HG03575 (cell line): ENCODE measurements around the gene RALGDS.

Source experiments
- ATAC-seq: cut with Tn5 transposase; IDR thresholded peaks from one replicate; pipeline ENCODE4 v1.9.1; 2021; ENCODE audit not compliant: unreplicated experiment, insufficient number of reproducible peaks, low FRiP score; ENCODE audit errors: extremely low read depth

The RALGDS gene

DNA sequence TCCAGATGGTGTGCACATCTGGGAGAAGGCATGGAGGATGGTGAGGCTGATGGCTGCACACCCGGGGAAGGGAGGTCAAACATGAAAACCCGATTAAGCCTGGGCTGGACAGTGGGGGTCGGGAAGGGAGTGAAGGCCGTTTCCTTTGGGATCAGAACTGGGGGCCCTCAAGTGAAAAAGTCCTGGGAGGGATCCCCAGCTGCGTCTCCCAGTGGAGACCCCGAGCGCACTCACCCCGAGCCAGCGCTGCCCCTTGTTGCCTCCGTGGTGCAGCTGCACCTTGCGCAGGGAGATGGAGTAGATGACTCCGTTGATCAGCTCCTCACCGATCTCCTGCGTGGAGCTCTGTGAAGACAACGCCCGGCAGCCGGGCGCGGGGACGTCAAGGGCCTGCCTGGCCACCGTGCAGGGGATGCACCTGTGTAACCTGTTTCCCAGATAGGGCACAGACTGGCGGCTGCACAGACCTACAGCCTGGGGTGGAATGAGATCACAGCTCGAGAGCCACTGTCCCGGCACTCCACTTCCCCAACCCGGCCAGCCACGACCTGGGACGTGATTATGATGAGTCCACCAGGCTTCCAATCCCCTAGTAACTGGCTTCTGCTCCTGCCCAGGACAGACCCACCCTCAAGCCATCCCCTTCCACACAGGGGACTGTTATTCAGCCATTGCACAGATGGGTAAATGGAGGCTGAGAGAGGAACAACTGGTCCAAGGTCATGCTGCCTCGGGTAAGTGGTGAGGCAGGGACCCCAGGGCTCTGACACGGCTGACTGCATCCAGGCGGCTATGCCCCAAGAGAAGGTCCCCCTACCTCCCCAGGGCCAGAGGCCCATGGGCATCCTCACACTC, 9.0 kb downstream of the RALGDS start:
- no peak for ATAC-seq

DNA sequence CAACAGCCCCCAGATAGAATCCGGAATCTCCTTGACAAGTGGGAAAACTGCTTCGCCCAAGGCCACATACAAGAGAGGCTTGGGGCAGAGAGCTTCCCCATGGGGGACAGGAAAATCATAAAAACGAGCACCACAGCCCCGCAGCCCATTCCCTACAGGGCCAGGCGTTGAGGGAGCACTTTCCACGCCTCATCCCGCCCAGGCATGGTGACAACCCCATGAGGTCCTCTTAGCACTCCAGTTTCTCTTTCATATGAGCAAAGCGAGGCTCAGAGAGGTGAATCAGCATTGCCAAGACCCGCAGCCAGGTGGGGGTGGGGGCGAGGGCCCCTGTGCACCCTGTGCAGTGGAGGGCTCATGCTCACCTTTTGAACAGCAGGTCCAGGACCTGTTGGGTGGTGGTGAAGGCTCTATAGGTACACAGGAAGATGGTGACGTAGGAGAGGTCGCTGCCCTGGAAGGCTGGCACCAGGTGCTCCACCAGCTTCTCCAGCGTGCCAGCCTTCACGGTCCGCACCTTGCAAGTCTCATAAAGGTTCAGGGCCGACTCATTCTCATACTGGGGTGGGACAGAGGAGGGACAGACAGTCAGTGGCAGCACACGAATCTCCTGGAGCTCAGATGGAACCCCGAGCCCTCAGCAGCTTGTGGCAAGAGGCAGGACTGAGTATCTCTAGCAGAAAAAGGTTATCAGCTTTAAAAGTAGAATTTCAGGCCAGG, 10.9 kb downstream of the RALGDS start:
- no peak for ATAC-seq

DNA sequence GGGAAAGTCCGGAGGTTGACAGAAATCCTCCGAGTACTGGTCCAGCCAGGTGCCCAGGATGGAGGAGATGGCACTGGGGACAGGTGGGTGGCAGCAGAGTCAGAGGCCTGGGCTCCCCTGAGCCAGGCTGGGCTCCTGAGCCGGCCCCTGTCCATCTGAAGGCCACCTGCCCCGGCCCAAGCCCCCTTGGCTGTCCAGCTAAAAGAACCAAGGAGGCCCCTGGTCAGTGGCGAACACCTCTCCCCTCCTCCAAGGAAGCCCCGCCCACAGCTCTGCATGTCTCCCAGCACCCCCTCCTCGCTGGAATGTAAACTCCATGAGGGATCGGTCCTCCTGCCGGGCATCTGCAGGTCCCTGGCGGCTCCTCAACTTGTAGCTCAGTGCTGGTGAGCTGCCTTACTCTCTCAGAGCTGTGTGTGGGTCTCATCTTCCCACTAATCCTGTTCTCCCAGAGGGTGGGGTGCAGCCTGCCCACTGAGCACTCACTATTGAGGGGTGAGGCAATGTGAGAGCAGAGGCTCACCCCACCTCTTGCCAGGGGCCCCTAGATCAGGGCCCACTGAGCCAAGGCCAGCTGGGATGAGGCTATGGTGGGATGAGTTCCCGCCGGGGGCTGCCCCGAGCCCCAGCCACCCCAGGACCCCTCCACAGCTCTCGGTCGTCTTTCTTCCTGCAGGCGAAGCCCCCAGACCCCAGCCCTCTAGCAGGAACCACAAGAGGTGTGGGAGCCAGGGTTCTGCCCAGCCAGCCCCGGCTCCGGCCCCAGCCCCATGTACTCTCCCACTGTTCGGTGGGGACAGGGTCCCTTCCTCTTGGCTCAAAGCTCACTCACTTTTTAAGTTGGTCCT, 12.0 kb downstream of the RALGDS start:
- no peak for ATAC-seq

DNA sequence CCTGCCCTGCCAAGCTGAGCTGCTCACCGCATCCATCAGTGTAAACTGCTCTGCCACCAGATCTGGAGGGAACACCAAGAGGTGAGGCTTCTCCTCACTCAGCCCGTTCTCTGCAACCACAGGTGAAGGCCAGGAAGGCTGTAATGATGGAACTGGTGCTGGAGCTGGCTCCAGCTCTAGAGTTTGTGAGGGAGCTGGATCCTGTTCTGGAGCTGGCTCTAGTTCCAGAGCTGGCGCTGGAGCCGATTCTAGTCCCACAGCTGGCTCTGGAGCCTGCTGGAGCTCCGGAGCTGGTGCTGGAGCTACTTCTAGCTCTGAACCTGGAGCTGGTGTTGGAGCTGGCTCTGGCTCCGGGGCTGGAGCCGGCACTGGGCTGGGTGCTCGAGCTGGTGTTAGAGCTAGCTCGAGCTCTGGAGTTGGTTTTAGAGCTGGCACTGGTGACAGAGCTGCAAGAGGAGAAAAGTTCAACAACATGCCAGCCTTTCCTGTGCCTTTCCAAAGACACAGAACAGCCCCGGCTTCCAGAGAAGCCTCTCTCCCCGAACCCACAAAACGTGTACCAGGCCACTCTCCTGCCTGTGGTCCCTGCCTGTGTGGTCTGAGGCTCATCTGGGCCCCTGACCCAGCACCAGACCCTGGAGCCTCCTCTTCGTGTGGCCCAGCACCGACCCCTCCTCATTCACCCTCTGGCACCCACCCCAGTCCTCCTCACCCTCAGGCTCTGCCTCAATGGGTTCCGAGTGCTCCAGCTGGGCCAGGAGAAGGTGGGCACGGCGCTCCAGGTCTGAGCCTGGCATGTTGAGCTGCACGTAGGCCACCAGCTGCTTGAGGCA, 12.9 kb downstream of the RALGDS start:
- no peak for ATAC-seq

DNA sequence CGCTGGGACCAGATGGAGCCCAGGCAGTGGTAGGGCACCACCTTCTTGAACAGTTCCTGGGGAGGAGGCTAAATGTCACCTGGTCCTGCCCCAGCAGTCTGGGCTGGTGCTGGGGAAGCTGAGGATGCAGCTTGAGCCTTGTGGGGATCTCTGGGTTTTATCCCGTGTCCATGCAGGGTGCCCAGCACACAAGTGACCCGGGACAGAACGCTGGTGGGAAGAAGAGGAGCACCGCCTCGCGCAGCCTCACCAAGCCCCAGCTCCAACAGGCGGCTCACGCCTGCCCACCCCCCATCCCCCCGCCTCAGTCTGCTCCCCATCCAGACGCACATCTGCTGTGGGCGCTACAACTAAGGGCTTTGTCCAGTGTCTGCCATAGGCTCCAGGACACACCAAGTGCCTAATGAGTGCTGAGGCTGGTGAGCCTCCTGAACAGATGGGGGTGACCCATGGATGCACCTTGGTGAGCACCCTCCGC, 13.8 kb downstream of the RALGDS start:
- ATAC-seq = no peak

DNA sequence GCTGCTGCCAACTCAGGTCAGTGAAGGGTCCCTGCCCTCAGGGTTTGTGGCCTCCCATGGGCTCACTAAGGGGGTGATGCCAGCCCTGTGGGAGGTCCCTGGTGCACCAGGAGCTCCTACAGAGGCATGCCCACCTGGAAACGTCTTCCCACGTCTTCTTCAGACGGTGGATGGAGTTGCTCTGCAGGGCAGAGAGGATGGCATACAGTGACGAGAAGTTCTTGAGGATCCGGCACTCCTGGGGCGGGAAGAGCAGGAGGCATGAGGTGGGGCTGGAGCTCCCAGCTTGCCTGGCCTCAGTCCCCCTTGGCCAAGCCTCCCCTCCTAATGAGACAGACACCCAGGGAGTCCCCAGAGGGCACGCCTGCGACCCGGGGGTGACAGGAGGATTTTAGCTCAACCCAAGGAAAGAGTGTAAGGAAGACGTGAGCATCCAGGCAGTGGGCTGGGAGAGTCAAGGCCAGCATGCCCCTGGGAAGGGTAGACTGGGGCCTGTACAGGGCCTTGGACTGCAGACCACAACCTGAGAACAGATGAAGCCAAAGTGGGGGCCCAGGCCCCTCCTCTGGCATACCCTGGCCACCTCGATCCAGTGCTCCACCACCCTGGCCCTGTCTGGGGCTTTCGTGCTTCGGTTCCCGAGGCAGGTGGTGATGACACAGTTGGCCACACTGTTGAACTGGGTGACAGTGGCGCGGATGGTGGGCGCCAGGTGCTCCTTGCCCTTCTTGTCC, 14.4 kb downstream of the RALGDS start:
- no peak for ATAC-seq

DNA sequence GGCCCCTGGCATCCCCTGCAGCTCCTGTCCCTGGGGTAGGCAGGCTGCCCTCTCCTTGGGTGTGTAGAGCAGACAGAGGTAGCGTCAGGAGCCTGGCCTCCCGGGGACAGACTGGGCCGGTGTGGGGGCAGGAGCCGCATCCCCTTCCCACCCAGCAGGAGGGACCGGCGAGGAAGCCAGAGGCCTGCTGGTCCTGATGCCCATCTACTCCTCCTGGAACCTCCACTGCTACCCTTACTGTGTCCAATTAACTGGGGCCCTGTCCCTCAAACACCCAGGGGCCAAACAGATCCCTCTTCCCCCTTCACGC, 15.6 kb downstream of the RALGDS start:
- no peak for ATAC-seq

DNA sequence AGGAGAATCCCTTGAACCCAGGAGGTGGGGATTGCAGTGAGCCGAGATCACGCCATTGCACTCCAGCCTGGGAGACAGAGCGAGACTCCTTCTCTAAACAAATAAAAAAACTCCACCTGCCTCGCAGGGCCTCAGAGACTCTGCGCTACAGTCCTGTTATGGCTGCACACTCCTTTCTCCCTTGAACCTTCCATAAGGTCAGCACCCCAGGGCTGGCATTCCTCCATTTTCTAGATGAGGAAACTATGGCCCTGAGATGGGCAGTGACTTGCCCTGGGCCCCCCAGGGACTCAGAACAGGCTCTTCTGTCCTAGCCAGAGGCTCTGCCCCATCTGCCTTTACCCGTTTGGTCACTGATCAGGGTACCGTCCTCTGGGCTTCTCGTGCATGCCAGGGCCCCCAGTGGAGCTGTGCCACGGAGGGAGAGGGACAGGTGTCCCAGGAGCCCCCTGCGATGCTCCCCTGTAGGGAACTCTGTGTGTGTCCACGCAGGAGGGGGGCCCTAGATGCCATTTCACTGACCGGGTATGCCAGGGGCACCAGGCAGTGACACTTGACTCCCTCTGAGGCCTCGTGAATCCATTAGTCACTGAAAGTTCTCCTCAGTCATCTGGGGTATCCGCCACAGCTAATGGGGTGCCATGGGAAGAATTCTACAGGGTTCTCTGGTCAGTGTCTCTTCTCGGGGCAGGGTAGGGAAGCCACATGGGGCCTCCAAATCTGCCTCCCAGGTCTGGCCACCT, 16.2 kb downstream of the RALGDS start:
- ATAC-seq = no peak

DNA sequence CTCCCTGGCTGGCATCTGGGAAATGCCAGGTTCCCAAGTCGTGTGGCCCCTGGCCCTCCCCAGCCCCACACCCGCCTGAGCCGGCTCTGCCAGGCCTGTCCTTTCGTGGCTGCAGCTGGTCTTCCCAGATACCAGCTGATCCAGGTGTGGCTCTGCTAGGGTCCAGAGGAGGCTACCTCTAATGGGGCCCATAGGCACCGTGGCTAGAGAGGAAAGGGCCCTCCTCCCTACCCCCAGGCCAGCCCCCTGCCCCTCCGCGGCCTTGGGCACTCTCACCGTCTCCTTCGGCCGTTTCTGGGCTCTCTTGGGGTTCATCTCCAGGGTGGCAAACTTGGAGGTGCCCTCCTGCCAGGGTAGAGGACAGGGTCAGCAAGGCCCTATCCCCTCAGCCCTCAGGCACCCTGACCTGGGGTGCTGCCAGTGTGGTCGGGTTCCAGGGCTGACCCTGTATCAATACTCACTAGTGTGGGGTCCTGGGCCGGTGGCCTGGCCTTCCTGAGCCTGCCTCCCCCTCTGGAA, 17.0 kb downstream of the RALGDS start:
- ATAC-seq = no peak

DNA sequence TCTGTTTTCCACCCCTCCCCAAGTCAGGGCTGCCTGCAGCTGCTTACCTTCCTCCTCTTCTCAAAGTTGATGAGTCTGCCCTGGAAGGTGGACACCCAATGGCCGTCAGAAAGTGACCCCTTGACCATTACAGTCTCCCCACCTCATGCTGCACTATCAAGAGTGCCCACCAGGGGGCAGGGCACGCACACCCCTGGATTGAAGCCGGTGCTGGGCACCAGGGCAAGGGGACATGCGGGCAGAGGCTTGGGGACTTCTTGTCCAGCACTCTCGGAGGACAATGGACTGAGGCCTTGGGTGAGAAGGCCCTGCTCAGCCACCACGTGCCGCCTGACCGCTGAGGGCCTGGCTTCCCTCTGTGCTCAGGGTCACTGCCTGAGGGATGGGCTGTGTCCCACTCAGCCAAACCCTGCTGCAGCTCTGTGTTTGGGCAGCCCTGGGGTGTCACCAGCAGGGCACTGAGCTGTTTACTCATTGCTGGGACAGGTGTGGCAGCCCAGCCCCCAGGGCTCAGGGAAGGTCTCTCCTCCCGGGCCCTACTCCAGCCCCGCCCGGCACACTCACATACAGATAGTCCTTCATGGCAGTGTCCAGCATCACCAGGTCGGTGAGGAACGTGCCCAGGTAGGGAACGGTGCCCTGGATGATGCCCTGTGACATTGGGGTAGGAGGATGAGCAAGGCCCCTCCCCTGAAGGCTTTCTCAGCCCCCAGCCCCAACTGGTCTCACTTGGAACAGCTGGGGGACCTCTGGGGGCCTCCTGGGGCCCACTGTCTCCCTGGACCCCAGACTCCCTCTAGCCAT, 17.7 kb downstream of the RALGDS start:
- ATAC-seq = no peak

DNA sequence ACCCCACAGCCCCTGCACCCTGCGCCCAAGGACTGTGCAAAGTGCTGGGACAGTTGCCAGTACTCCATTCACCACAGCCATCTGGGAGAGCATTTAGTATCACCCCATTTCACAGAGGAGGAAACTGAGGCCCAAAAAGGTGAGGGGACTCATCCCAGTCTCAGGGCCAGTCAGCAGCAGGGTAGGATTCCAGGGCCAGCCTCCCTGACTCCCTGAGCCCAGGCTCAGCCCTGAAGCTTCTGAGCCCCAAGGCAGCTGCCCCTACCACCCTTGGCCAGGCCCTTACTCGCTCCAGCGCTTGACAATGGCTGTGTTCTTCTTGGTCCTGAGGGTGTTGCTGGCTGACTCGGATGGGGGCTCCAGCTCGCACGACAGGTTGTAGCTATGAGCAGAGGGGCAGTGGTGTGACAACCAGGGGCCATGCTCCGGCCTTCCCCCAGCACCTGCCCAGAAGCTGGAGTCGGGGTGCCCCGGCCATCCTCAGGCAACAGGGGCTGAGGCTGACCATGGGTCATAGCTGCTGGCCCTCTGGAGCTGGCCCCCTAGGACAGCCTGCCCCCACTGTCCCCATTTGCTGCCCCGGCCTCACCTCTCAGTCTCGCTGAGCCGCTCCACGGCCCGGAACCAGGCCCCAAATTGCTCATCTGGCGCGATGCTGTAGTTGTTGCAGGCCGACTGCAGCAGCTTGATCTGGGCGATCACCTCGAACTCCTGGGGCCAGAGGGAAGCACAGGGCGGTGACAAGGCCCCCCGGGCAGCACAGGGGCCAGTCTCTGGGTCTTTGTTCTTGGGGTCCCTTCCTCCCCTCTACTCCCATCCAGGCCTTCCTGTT, 18.6 kb downstream of the RALGDS start:
- no peak for ATAC-seq

DNA sequence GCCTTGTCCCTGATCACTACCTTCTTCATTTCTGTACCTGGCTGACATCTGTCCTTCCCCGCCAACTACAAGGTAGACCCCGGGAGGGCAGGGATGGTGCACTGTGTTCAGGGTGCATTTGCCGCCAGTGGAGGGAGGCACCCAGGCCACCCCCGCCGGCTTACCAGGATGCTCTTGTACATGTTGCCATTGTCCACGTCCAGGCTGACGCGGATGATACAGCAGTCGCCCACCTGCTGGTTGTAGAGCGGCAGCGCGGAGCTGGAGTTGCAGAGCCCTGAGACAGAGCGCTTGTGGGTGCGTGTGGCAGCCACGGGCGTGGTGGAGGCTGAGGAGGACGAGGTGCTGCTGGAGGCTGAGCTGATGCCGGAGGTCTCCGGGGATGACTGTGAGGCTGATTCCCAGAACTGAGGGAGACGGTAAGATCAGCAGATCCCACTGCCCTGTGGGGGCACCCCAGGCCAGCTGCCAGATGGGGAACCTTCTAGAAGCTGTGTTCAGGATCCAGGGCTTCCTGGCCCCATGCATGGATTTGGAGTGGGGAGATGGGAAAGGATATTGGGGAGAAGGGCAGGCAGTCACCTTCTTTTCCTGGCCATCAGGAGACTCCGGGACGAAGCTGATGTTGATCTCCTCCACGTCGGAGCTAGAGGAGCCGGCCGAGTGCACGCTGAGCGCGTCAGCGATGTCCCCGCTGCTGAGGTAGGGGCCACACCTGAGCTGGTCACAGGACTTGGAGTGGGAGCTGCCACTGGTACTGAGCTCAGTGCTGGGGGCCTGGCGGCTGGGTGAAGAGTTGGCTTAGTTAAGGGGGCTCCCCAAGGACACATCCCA, 19.5 kb downstream of the RALGDS start:
- no peak for ATAC-seq

DNA sequence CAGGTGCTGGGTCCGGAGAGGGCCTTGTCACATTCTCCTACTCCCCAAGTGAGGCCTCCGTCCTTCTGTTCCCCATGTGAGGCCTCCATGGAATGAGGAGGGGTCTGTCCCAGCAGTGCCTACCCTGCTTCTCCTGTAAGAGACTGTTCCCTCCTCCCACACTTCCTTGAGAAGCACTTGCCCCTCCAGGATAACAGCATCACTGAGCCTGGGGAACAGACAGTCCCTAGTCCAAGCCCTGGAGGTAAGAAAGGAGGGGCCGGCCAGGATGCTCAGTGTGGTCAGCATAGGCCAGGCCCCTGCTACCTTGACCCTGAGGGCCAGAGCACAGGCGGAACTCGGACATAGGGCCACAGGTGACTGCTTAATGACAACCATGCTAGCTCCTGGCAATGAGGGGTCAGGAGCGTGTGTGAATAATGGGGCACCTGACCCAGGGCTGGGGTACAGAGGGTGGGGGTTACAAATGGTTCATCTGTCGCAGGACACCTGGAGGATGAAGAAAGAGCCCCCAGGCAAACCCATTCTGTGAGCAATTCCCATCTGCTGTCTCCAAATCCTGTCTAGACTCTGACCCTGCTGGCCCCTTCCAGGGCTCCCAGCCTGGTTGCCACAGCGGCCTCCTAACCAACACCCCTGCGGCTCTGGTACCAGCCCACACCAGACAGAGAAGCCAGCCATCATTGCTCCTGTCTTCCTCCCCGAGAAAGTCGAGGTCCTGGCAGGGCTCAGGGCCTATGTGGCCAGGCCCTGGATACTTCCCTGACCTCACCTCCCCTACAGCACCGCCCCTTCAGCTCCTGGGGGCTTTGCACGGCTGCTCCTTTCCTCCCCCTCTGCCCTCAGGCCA, 20.3 kb downstream of the RALGDS start:
- no peak for ATAC-seq
